OCI-LY3 (cell line): Measurements from ENCODE around the gene HINT1.

Experiments used
- H2AFZ ChIP-seq: fragments of 200-600, 300-600 bp; shearing (Covaris generic); 2 replicates; pipeline ENCODE4 v1.6.0; 2014; ENCODE audit warnings: antibody characterized with exemption, low read depth, low read length
- H3K27ac ChIP-seq: fragments of 200-600, 300-600 bp; sonication (generic); 2 replicates; pipeline ENCODE4 v1.5.1; 2014; ENCODE audit warnings: mild to moderate bottlenecking, low read length, moderate library complexity, mixed read lengths
- H3K27me3 ChIP-seq: fragments of 200-600, 300-600 bp; sonication (generic); 2 replicates; pipeline ENCODE4 v1.6.1; 2014; ENCODE audit warnings: low read depth, low read length, mixed read lengths
- H3K36me3 ChIP-seq: fragments of 200-600, 300-600 bp; sonication (generic); replicated peaks from 2 replicates; pipeline ENCODE3; 2014; ENCODE audit warnings: low read depth, low read length, mixed read lengths
- H3K4me1 ChIP-seq: fragments of 300-600, 200-600 bp; sonication (generic); 2 replicates; pipeline ENCODE4 v1.6.1; 2014; ENCODE audit warnings: low read length, mixed read lengths
- H3K4me2 ChIP-seq: fragments of 200-600, 300-600 bp; sonication (generic); 2 replicates; pipeline ENCODE4 v1.6.1; 2014; ENCODE audit warnings: low read length, mixed read lengths
- H3K4me3 ChIP-seq: fragments of 300-600, 200-600 bp; sonication (generic); 2 replicates; pipeline ENCODE4 v1.5.1; 2014; ENCODE audit warnings: antibody characterized with exemption, mild to moderate bottlenecking, low read length, moderate library complexity
- H3K79me2 ChIP-seq: fragments of 300-600, 200-600 bp; shearing (Covaris generic); 2 replicates; pipeline ENCODE4 v1.6.1; 2014; ENCODE audit warnings: mild to moderate bottlenecking, low read length, mixed read lengths
- H3K9ac ChIP-seq: fragments of 300-600, 200-600 bp; shearing (Covaris generic); 2 replicates; pipeline ENCODE4 v1.6.0; 2014; ENCODE audit warnings: mild to moderate bottlenecking, low read length, moderate library complexity
- H3K9me3 ChIP-seq: fragments of 200-600, 300-600 bp; shearing (Covaris generic); 2 replicates; pipeline ENCODE4 v1.6.1; 2014; ENCODE audit warnings: low read length, mixed read lengths; ENCODE audit not compliant: insufficient read depth
- H4K20me1 ChIP-seq: fragments of 200-600, 300-600 bp; sonication (generic); 2 replicates; pipeline ENCODE4 v1.6.1; 2016; ENCODE audit warnings: low read length, mixed read lengths; ENCODE audit not compliant: insufficient read depth
- EZH2phosphoT487 ChIP-seq: fragments of 200-600 bp; shearing (Covaris generic); IDR thresholded peaks from 2 replicates; pipeline ENCODE4 v1.6.1; 2018; ENCODE audit warnings: antibody characterized with exemption, mixed run types, low read depth
- TF ChIP-seq, protein P1 (sequence below): fragments of 200-600, 300-600 bp; sonication (generic); IDR thresholded peaks from 2 replicates; pipeline ENCODE4 v1.5.1; 2014; ENCODE audit warnings: antibody characterized with exemption, low read length, low read depth

Gene HINT1

DNA sequence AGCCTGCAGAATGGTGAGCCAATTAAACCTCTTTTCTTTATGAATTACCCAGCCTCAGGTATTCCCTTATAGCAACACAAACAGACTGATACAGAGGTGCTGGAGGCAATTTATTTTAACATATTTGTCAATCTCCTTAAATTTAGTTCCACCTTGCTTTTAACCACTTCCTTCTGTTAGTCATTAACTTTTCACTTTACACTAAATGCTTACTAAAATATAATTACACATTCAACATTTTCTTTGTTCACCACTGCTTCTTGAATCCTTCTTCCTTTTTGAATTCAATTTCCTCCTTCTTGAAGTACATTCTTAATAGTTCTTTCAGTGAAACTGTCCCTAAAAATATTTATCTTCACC, 45.1 kb upstream of the HINT1 start:
- Histone ChIP-seq H3K9ac (peak overlapping the region; percentile 76), H3K4me2 (peak overlapping the region; percentile 83), H3K36me3 (peaks cover 12% of the 10 kb centered on the region), H3K27me3 (no peaks in the 10 kb centered on the region), H3K4me3 (peak overlapping the region; percentile 66), H3K79me2 (peaks cover 57% of the 10 kb centered on the region), H3K27ac (peak overlapping the region; percentile 99), H3K4me1 (peaks cover 81% of the 10 kb centered on the region), H3K9me3 (no peaks in the 10 kb centered on the region), H2AFZ (no peak overlapping the region), H4K20me1 (no peaks in the 10 kb centered on the region)
- TF ChIP-seq, protein P1, sequence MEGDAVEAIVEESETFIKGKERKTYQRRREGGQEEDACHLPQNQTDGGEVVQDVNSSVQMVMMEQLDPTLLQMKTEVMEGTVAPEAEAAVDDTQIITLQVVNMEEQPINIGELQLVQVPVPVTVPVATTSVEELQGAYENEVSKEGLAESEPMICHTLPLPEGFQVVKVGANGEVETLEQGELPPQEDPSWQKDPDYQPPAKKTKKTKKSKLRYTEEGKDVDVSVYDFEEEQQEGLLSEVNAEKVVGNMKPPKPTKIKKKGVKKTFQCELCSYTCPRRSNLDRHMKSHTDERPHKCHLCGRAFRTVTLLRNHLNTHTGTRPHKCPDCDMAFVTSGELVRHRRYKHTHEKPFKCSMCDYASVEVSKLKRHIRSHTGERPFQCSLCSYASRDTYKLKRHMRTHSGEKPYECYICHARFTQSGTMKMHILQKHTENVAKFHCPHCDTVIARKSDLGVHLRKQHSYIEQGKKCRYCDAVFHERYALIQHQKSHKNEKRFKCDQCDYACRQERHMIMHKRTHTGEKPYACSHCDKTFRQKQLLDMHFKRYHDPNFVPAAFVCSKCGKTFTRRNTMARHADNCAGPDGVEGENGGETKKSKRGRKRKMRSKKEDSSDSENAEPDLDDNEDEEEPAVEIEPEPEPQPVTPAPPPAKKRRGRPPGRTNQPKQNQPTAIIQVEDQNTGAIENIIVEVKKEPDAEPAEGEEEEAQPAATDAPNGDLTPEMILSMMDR = no peak
- TF ChIP-seq EZH2phosphoT487 = no peak

DNA sequence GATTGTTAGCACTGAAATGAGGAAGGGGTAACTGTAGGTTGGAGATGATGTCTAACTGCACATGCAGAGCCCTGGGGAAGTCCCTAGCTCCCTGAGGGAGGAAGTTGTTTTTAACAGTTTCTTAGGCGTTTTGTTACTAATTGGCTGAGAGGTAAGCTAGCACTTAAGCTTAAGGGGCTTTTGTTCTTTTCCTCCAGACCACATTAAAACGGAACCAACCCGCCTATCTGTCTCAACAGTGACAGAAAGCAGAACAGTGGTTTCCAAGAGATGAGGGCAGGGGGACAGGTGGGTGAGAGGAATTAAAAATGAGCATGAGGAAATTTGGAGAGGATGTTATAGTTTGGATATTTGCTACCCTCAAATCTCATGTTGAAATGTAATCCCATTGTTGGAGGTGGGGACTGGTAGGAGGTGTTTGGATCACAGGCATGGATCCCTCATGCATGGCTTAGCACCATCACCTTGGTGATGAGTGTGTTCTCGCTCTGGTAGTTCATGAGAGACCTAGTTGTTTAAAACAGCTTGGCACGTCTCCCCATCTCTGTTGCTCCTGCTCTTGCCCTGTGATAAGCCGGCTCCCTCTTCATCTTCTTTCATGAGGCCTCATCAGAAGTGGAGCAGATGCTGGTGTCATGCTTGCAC, 44.6 kb upstream of the HINT1 start:
- H3K79me2 ChIP-seq = peaks cover 52% of the 10 kb centered on the region
- H2AFZ ChIP-seq = no peak overlapping the region
- H3K4me2 ChIP-seq = peak overlapping the region; percentile 83
- peak overlapping the region; percentile 66 for H3K4me3 ChIP-seq
- no peaks in the 10 kb centered on the region for H3K27me3 ChIP-seq
- peak overlapping the region; percentile 99 for H3K27ac ChIP-seq
- H3K9me3 ChIP-seq = no peaks in the 10 kb centered on the region
- H3K4me1 ChIP-seq = peaks cover 76% of the 10 kb centered on the region
- peaks cover 10% of the 10 kb centered on the region for H3K36me3 ChIP-seq
- TF ChIP-seq EZH2phosphoT487 = no peak
- TF ChIP-seq, protein P1 = no peak
- peak overlapping the region; percentile 76 for H3K9ac ChIP-seq
- no peaks in the 10 kb centered on the region for H4K20me1 ChIP-seq

DNA sequence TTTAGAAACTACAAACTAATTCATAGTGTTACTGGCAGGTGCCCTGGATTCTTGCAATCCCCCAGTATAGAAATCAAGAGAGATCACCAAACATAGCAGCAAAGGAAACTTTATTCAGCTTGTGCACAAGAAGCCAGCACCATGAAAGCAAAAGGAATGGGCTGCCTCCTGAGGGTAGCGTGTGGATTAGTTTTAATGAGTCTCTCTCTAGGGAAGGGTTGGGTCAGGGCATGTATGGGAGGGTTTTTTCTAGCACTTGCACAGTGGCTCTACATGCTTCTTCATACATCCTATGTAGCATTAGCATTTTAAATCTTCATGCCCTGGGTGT, 44.1 kb upstream of the HINT1 start:
- Histone ChIP-seq H4K20me1 (no peaks in the 10 kb centered on the region), H3K36me3 (peaks cover 10% of the 10 kb centered on the region), H3K27ac (peak overlapping the region; percentile 99), H3K9me3 (no peaks in the 10 kb centered on the region), H3K4me1 (peaks cover 71% of the 10 kb centered on the region), H3K9ac (peak overlapping the region; percentile 62; the same call in 1 of the 2 replicates), H2AFZ (no peak overlapping the region), H3K4me3 (peak overlapping the region; percentile 34), H3K79me2 (peaks cover 47% of the 10 kb centered on the region), H3K4me2 (peak overlapping the region; percentile 60), H3K27me3 (no peaks in the 10 kb centered on the region)
- TF ChIP-seq EZH2phosphoT487 = no peak
- TF ChIP-seq, protein P1 = no peak

DNA sequence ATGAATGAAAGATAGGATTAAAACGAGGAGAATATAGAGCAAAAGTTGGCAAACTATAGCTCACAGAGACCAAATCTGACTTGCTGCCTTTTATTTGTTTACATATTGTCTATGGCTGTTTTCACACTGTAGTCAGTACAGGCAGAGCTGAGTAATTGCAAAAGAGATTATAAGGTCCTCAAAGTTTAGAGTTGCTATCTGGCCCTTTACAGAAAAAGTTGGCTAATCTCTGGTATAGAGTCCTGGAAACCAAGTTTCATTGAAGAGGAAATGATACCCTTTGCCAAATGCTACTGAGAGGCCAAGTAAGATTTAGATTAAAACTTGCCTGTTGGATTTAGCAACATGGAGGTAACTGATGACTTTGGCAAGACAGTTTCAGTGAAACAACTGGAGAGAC, 41.7 kb upstream of the HINT1 start:
- no peak overlapping the region for H2AFZ ChIP-seq
- TF ChIP-seq, protein P1 = no peak
- TF ChIP-seq EZH2phosphoT487 = no peak
- no peak overlapping the region for H3K9ac ChIP-seq
- H3K27ac ChIP-seq = no peak overlapping the region
- peaks cover 24% of the 10 kb centered on the region for H3K79me2 ChIP-seq
- H3K4me2 ChIP-seq = 0 out of 2 replicates have a peak overlapping the region, but pooled peaks have one; percentile 8
- H3K4me1 ChIP-seq = peaks cover 49% of the 10 kb centered on the region
- no peaks in the 10 kb centered on the region for H3K27me3 ChIP-seq
- H4K20me1 ChIP-seq = no peaks in the 10 kb centered on the region
- no peak overlapping the region for H3K4me3 ChIP-seq
- peaks cover 8% of the 10 kb centered on the region for H3K36me3 ChIP-seq
- no peaks in the 10 kb centered on the region for H3K9me3 ChIP-seq
